Measurements from ENCODE around the gene SIAH3. TPM values are rescaled to one million over a fixed set of nuclear protein-coding genes. Genes with fewer than 3 reads are reported as not detected.
"Not testable (repeated sequence)": the region's sequence is repeated elsewhere in the genome, so short reads cannot be mapped to it uniquely, and the experiment has no call there.

SIAH3 gene
- total RNA-seq, 2 experiments from 2014 or later = 0.18 to 0.19 TPM

GRCh38 chr13:45775401-45775963, 76.1 kb downstream of the SIAH3 start:
- CTCF ChIA-PET = no interaction called here
- ATAC-seq = no peak
- H3K4me1 Mint-ChIP-seq = no peaks in the 10 kb centered on the region
- DNase-seq = no peak
- no peak overlapping the region for H3K27ac Mint-ChIP-seq
- H3K36me3 Mint-ChIP-seq (ENCODE audit: low read depth) = no peaks in the 10 kb centered on the region
- POLR2A ChIA-PET = no interaction called here
- intact Hi-C loops (cut with DNase I, micrococcal nuclease) = no loop called here
- no peak overlapping the region for H3K4me3 Mint-ChIP-seq
- H3K9me3 Mint-ChIP-seq (ENCODE audit: low read depth) = no peaks in the 10 kb centered on the region
- H3K27me3 Mint-ChIP-seq = no peaks in the 10 kb centered on the region

- no peak overlapping the region for H3K27ac Mint-ChIP-seq
- H3K36me3 Mint-ChIP-seq (ENCODE audit: low read depth) = no peaks in the 10 kb centered on the region
- H3K4me1 Mint-ChIP-seq = no peaks in the 10 kb centered on the region
- ChIA-PET CTCF (interaction anchor here (0.8 kb wide), 1 partner anchor 16 kb away, joined by 4 read pairs; no protein-coding TSS in a partner anchor), POLR2A (no interaction called here)
- ATAC-seq = no peak
- intact Hi-C loops (cut with DNase I, micrococcal nuclease) = no loop called here
- H3K27me3 Mint-ChIP-seq = no peaks in the 10 kb centered on the region
- no peak overlapping the region for H3K4me3 Mint-ChIP-seq
- no peak for DNase-seq
- H3K9me3 Mint-ChIP-seq (ENCODE audit: low read depth) = no peaks in the 10 kb centered on the region
Measured at GRCh38 chr13:45773944-45774343, 77.6 kb downstream of the SIAH3 start.

- intact Hi-C loops (cut with DNase I, micrococcal nuclease) = no loop called here
- POLR2A ChIA-PET = no interaction called here
- Mint-ChIP-seq H3K36me3 (ENCODE audit: low read depth) (no peaks in the 10 kb centered on the region), H3K4me3 (no peak overlapping the region), H3K27ac (no peak overlapping the region), H3K27me3 (no peaks in the 10 kb centered on the region), H3K9me3 (ENCODE audit: low read depth) (no peaks in the 10 kb centered on the region), H3K4me1 (peaks cover 5% of the 10 kb centered on the region)
- CTCF ChIA-PET = interaction anchor here (1.1 kb wide), 1 partner anchor 12 kb away, joined by 3 read pairs; no protein-coding TSS in a partner anchor
- DNase-seq (no peak), ATAC-seq (no peak)
Measured at GRCh38 chr13:45773236-45773635, 78.3 kb downstream of the SIAH3 start.

DNA sequence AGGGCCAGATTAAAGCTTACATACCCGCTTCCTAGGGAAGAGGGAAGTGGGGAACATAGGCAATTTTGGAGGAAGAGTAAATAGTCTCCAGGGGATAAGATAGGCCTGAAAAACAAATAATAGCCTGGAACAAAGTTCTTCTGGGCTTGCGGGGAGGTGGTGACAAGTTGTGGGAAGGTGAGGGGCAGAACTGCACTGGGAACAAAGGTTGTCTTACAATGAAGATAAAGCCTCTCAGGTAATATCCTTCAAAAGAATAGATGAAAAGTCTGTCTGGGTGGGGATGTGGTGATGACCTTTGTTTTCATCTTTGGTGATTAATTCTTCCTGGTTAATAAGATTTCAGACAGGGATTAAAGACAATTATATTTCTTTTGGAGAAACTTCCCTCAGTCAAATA, 80.7 kb downstream of the SIAH3 start:
- no peak overlapping the region for H3K27ac Mint-ChIP-seq
- no peaks in the 10 kb centered on the region for H3K9me3 Mint-ChIP-seq (ENCODE audit: low read depth)
- H3K36me3 Mint-ChIP-seq (ENCODE audit: low read depth) = no peaks in the 10 kb centered on the region

GRCh38 chr13:45768656-45769479, 82.7 kb downstream of the SIAH3 start:
- Mint-ChIP-seq H3K36me3 (ENCODE audit: low read depth) (no peaks in the 10 kb centered on the region), H3K4me1 (peaks cover 8% of the 10 kb centered on the region), H3K27me3 (no peaks in the 10 kb centered on the region), H3K4me3 (no peak overlapping the region), H3K9me3 (ENCODE audit: low read depth) (no peaks in the 10 kb centered on the region), H3K27ac (no peak overlapping the region)
- intact Hi-C loops (cut with DNase I, micrococcal nuclease) = loop anchor here in 1 of 2 experiments (10.0 kb wide), 1 partner anchor 1306 kb away; no protein-coding TSS in a partner anchor
- no peak for ATAC-seq
- ChIA-PET CTCF (no interaction called here), POLR2A (no interaction called here)
- no peak for DNase-seq

More for the DNA sequence above, 80.7 kb downstream of the SIAH3 start:
- intact Hi-C loops (cut with DNase I, micrococcal nuclease) = no loop called here
- Mint-ChIP-seq H3K4me3 (no peak overlapping the region), H3K4me1 (peaks cover 8% of the 10 kb centered on the region), H3K27me3 (no peaks in the 10 kb centered on the region)
- ATAC-seq (no peak), DNase-seq (no peak)
- ChIA-PET POLR2A (no interaction called here), CTCF (interaction anchor here (0.6 to 1.1 kb wide), 3 partner anchors 9 to 536 kb away, joined by 3 to 4 read pairs (median 4); no protein-coding TSS in a partner anchor)

GRCh38 chr13:45765464-45765863, 86.1 kb downstream of the SIAH3 start:
- CTCF ChIA-PET = interaction anchor here (0.6 to 0.7 kb wide), 2 partner anchors 144 to 361 kb away, joined by 3 to 4 read pairs; no protein-coding TSS in a partner anchor
- intact Hi-C loops (cut with DNase I, micrococcal nuclease) = loop anchor here in 1 of 2 experiments (10.0 kb wide), 1 partner anchor 1309 kb away; no protein-coding TSS in a partner anchor
- no peak overlapping the region for H3K4me3 Mint-ChIP-seq
- H3K9me3 Mint-ChIP-seq (ENCODE audit: low read depth) = no peaks in the 10 kb centered on the region
- H3K4me1 Mint-ChIP-seq = peaks cover 8% of the 10 kb centered on the region
- ATAC-seq (no peak), DNase-seq (no peak)
- no peaks in the 10 kb centered on the region for H3K36me3 Mint-ChIP-seq (ENCODE audit: low read depth)
- POLR2A ChIA-PET = no interaction called here
- no peak overlapping the region for H3K27ac Mint-ChIP-seq
- no peaks in the 10 kb centered on the region for H3K27me3 Mint-ChIP-seq

DNA sequence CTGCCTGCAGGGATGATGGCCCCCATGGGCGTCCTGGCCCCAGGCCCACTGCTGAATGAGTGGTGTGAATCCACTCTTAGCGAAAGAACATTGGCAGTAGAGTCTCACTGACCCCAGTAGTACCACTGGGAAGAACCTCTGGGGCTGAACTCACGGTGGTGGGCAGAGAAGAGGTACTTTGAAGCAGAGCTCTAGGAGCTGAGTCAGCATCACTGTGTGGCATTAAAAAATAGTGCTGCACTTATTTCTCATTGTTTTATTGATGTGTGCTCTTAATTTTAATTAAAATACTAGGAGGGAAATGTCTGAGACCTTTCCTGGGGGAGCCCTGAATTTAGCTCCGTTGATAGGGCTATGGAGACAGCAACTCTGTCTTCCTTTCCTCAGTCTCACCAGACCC, 88.1 kb downstream of the SIAH3 start:
- DNase-seq (no peak), ATAC-seq (no peak)
- intact Hi-C loops (cut with DNase I, micrococcal nuclease) = loop anchor here in 1 of 2 experiments (10.0 kb wide), 1 partner anchor 1311 kb away; no protein-coding TSS in a partner anchor
- ChIA-PET POLR2A (no interaction called here), CTCF (no interaction called here)
- Mint-ChIP-seq H3K9me3 (ENCODE audit: low read depth) (no peaks in the 10 kb centered on the region), H3K27me3 (no peaks in the 10 kb centered on the region), H3K27ac (no peak overlapping the region), H3K4me1 (peaks cover 5% of the 10 kb centered on the region), H3K36me3 (ENCODE audit: low read depth) (no peaks in the 10 kb centered on the region), H3K4me3 (no peak overlapping the region)

GRCh38 chr13:45757589-45757988, 94.0 kb downstream of the SIAH3 start:
- H3K27ac Mint-ChIP-seq; CTCF ChIA-PET; H3K9me3 Mint-ChIP-seq (ENCODE audit: low read depth); H3K27me3 Mint-ChIP-seq; ATAC-seq; DNase-seq; POLR2A ChIA-PET; H3K4me3 Mint-ChIP-seq; intact Hi-C loops (cut with DNase I, micrococcal nuclease); H3K36me3 Mint-ChIP-seq (ENCODE audit: low read depth); H3K4me1 Mint-ChIP-seq: not testable (repeated sequence)

DNA sequence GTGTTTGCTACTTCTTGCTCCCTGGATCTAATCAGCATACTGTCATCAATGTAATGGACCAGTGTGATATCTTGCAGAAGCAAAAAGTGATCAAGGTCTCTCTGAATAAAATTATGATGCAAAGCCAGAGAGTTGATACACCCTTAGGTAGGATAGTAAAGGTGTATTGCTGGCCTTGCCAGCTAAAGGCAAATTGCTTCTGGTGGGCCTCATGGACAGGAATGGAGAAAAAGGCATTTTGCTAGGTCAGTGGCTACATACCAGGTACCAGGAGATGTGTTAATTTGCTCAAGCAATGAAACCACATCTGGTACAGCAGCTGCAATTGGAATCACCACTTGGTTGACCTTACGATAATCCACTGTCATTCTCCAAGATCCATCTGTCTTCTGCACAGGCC, 95.1 kb downstream of the SIAH3 start:
- CTCF ChIA-PET; H3K9me3 Mint-ChIP-seq (ENCODE audit: low read depth); H3K27ac Mint-ChIP-seq; H3K27me3 Mint-ChIP-seq; H3K4me1 Mint-ChIP-seq; H3K4me3 Mint-ChIP-seq; POLR2A ChIA-PET; ATAC-seq; DNase-seq; intact Hi-C loops (cut with DNase I, micrococcal nuclease); H3K36me3 Mint-ChIP-seq (ENCODE audit: low read depth): not testable (repeated sequence)

DNA sequence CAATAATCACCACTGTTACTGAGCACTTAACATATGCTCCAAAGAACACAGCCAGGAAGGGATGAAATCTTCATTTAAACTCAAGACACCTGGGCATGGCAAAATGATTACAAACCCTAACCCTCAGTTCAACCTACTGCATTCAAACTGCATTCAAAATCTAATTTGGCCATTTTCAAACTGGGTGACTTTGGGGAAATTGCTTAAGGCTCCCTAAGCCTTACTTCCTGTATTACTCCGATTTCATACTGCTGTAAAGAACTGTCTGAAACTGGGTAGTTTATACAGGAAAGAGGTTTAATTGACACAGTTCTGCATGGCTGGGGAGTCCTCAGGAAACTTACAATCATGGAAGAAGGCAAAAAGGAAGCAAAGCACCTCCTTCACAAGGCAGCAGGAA, 99.0 kb downstream of the SIAH3 start:
- intact Hi-C loops (cut with DNase I, micrococcal nuclease) = no loop called here
- ChIA-PET CTCF (no interaction called here), POLR2A (no interaction called here)
- ATAC-seq (no peak), DNase-seq (no peak)
- H3K4me1 Mint-ChIP-seq = no peaks in the 10 kb centered on the region
- H3K27me3 Mint-ChIP-seq = no peaks in the 10 kb centered on the region
- no peak overlapping the region for H3K27ac Mint-ChIP-seq
- no peak overlapping the region for H3K4me3 Mint-ChIP-seq
- no peaks in the 10 kb centered on the region for H3K9me3 Mint-ChIP-seq (ENCODE audit: low read depth)
- H3K36me3 Mint-ChIP-seq (ENCODE audit: low read depth) = no peaks in the 10 kb centered on the region

DNA sequence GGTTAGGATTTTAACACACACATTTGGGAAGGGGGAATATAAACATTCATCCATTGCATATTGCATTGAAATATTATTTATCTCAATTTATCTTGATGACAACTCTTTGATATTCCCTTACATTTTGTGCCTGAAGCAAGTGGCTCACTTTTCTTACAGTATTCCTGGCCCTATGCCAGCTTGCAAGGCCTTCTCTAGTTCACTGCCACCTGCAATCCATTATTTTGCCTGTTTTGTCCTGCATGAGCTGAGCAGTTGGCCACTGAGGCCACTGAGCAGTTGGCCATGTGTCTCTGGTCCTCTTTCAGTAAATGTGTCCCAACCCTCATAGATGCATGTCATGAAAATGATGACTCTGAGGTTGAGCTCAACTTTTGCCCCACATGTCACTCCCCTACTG, 99.7 kb downstream of the SIAH3 start:
- no peak for DNase-seq
- Mint-ChIP-seq H3K27ac (no peak overlapping the region), H3K4me1 (no peaks in the 10 kb centered on the region), H3K4me3 (no peak overlapping the region), H3K27me3 (no peaks in the 10 kb centered on the region), H3K36me3 (ENCODE audit: low read depth) (no peaks in the 10 kb centered on the region), H3K9me3 (ENCODE audit: low read depth) (no peaks in the 10 kb centered on the region)
- ATAC-seq = no peak
- ChIA-PET POLR2A (no interaction called here), CTCF (no interaction called here)
- intact Hi-C loops (cut with DNase I, micrococcal nuclease) = no loop called here

DNA sequence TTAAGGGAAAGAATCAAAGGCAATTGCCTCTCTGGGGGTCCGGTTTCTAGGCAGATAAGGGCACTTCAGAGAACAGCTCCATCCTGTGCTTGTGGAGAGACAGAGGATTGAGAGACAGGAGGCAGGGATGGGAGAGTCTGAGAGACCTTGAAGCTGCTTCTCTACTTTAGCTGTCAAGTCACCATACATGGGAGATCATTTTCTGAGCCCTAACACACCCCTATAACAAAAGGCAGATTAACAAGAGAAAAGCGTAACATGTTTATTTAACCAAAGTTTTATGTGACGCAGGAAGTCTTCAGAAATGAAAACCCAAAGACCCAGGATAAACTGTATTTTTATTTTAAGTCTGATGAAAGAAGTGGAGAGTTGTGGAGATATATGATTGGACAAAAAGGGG, 101.0 kb downstream of the SIAH3 start:
- CTCF ChIA-PET = interaction anchor here (0.7 kb wide), 1 partner anchor 51 kb away, joined by 4 read pairs; no protein-coding TSS in a partner anchor
- intact Hi-C loops (cut with DNase I, micrococcal nuclease) = no loop called here
- H3K27me3 Mint-ChIP-seq = no peaks in the 10 kb centered on the region
- no peaks in the 10 kb centered on the region for H3K9me3 Mint-ChIP-seq (ENCODE audit: low read depth)
- DNase-seq (no peak), ATAC-seq (no peak)
- no peaks in the 10 kb centered on the region for H3K4me1 Mint-ChIP-seq
- no peaks in the 10 kb centered on the region for H3K36me3 Mint-ChIP-seq (ENCODE audit: low read depth)
- H3K27ac Mint-ChIP-seq = no peak overlapping the region
- POLR2A ChIA-PET = no interaction called here
- H3K4me3 Mint-ChIP-seq = no peak overlapping the region
